Raji (cell line): ENCODE measurements around the gene BSDC1.

ENCODE experiments used
- POLR2A ChIP-seq: IDR thresholded peaks from 2 replicates; pipeline ENCODE4 v1.6.1; 2011; ENCODE audit warnings: low read depth, low read length, control low read depth; ENCODE audit not compliant: insufficient read depth

BSDC1 gene

DNA sequence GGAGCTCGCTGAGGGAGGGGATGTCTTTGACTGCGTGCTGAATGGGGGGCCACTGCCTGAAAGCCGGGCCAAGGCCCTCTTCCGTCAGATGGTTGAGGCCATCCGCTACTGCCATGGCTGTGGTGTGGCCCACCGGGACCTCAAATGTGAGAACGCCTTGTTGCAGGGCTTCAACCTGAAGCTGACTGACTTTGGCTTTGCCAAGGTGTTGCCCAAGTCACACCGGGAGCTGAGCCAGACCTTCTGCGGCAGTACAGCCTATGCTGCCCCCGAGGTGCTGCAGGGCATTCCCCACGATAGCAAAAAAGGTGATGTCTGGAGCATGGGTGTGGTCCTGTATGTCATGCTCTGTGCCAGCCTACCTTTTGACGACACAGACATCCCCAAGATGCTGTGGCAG lies 30.5 kb downstream of the BSDC1 start:
- no peak for TF ChIP-seq POLR2A

DNA sequence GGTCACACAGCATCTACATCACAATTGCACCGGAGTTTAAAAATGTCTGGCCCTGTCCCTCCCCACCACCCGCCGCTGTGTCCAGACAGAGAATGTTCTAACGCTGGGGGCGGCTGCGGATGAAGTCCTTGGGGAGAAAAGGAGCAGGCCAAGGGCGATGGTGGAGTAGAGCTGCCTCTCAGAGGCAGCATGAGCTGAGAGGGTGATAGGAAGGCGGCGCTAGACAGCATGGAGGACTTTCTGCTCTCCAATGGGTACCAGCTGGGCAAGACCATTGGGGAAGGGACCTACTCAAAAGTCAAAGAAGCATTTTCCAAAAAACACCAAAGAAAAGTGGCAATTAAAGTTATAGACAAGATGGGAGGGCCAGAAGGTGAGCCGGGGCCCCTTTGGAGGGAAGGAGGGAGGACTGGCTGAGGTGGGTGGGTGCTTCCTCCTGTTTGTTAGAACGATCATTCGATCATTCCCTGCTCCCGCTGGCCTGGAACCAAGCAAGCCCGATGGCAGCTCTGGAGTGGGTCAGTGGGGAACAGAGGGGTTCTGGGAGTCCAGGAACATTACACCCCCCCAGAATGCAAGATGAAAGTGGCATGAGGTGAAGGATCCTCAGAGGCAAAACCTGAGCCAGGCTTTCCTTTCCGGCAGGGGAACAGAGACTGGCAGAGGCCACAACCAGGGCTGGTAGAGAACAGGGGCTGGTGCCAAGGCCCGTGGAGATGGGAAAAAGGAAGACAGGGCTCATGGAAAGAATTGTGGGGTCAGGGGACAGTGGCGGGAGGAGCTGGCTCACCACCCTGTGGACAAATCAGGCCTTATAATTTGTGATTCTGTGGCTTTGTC lies 31.5 kb downstream of the BSDC1 start, which contains the start of the genes FAM229A and TSSK3:
Gene FAM229A, minus strand, starts transcription at position 12 of the 840 bp plus-strand sequence. CDS start 394 bp downstream, outside the sequence.
Gene TSSK3, plus strand, starts transcription at position 66 of the 840 bp plus-strand sequence. Its CDS starts 163 bp downstream, at position 229.
- no peak for TF ChIP-seq POLR2A

DNA sequence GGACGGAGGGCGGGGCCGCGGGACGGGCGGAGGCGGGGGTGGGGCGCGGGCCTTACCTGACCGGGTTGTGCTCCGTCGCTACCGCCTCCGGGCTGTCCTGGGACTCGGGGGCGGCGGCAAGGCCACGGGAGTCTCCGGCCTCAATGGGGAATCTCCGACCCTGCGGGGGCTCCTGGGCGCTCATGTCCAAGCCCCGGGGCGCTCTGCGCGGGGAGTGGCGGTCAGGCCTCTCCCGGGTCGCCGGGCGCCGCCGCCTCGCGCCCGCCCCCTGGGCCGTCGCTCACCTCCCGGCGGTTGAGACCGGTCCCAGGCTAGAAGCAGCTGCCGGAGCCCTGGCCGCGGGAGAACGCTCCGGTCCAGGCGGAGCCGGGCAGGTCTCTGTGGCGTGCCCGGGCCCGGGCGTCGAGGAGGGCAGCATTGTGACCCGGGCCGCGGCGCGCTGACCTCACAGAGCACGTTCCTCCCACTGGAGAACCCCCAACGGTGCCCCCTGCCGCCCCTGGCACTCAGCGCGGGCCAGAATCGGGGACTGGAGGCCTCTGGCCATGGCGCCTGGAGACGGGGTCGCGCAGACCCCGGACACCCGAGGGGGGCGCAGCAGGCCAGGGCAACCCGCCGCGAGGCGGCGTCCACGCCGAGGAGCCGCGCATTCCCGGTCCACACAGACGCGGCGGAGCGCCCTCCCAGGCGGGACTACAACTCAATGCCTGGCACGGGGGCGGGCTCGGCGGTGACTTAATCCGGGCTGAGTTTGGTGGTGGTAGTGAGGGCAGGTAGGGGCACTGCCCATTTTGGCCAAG lies 32.4 kb downstream of the BSDC1 start:
- no peak for TF ChIP-seq POLR2A

DNA sequence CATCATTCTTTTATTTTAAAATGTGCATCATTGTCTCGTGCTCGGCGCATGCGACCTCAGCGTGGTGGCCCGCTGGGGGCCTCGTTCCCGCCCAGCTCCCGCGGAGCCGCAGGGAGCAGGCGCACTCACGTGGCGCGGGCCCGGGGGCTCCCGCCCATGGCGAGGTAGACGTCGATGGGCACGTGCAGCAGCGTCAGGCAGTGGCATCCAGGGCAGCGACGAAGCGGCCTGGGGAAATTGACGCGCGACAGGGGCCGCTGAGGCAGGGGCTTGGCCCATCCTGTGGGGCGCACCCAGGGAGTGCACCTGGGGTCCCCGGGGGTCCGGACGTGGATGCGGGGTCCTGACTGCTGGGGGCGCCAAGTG lies 33.0 kb downstream of the BSDC1 start:
- TF ChIP-seq POLR2A = no peak

DNA sequence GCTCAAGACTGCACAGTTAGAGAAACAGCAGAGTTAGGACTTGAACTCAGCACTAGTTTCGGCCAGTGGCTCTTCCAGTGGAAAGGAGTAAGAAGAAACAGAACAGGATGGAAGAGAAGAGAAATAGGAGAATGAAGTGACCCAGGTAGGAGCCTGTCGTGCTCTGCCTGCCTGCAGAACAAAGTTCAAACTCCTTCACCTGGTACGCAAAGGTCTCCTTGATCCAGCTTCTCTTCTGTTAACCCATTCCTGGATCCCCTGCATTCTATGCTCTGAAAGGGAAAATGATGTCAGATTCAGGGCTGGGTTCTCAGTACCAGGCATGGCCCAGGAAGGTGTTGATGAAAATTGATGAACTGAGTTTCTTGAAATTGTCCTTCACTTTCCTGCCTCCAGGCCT lies 35.8 kb downstream of the BSDC1 start:
- no peak for TF ChIP-seq POLR2A

DNA sequence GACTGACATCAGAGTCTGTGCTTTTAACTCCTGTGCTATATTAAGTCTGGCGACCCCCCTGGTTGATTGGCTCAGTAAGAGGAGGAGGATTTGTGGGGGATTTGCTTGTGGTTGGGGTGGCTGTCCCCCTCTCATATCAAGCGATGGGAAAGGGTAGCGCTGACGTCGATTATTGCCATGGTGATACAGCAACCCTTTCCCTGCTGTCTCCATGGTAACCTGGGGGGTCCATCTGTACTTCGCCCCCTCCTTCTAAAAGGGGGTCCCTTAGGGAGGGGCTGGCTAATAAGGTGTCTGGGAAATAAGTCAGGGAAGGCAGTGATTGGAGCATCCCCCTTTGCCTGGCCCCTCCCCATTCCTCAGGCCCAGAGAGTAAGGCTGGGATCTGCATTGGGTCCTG lies 36.6 kb downstream of the BSDC1 start:
- no peak for TF ChIP-seq POLR2A

DNA sequence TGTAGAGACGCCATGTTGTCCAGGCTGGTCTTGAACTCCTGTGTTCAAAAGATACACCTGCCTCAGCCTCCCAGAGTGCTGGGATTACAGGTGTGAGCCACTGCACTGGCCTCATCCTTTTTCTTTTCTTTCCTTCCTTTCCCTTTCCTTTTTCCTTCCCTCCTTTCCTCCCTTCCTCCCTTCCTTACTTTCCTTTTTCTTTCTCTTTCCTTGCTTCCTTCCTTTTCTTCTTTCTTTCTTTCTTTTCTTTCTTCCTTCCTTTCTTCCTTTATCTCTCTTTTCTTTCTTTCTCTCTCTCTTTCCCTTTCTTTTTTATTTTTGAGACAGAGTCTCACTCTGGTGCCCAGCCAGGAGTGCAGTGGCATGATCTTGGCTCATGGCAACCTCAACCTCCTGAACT lies 37.8 kb downstream of the BSDC1 start:
- no peak for TF ChIP-seq POLR2A

DNA sequence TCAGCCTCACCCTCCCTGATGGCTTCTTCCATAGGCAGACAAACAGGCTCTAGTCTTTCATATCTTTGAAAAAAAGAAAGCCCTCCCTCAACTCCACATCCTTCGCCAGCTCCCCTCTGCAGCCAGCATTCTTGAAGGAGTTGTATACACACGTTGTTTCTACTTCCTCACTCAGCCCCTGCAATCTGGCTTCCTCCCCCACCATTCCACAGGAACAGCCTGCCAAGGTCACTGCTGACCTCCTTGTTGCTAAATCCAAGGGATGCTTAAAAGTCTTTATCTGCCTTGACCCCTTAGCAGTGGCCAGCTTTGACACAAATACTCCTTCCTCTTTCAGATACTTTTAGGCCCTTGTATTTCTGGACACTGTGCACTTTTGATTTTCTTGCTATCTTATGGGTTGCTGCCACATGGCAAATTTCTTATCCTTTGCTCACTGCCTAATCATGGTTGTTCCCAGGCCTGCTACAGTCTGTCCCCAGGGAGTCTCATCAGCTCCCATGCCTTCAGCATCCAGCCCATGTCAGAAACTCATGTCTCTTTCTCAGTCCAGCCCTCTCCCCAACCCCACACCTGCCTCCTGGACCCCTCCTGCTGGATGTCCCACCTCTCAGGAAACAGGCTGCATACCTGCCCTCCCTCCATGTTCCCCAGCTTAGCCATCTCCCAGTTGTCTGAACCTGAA lies 40.2 kb downstream of the BSDC1 start:
- TF ChIP-seq POLR2A = no peak

DNA sequence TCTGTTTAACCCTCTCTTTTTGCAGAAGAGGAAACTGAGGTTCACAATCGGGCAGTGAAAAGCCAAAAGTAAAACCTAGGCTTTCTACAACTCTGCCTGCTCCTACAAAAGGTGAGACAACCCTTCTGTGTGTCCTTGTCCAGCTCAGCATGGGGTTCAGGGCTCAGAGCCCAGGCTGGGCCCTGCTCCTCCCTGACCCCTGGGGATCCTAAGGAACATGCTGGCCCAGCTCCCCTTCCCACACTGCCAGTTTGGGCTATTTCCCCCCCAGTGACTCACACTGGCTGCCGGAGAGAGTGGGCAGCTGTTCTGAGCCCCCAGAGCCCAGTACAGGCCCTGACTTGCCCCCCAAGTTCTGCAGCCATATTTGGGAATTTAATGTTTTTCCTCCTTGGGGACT lies 40.8 kb downstream of the BSDC1 start:
- no peak for TF ChIP-seq POLR2A

DNA sequence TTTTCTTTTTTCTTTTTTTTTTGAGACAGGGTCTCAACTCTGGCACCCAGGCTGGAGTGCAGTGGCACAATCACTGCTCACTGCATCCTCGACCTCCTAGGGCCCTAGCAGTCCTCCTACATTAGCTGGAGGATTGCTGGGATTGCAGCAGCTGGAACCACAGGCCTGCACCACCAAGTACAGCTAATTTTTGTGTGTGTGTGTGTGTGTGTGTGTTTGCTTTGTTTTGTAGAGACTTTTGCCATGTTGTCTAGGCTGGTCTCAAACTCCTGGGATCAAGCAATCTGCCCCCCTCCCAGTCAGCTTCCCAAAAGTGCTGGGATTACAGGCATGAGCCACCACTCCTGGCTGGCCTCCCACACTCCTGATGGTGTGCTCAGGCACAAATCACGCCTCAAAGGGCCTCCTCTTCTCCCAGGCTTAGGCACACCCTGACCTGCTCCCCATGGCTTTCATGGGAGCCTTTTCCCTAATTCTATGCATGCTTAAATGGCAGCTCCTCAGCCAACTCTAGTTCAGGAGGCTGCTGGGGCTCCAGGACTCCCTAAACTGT lies 41.3 kb downstream of the BSDC1 start:
- no peak for TF ChIP-seq POLR2A

DNA sequence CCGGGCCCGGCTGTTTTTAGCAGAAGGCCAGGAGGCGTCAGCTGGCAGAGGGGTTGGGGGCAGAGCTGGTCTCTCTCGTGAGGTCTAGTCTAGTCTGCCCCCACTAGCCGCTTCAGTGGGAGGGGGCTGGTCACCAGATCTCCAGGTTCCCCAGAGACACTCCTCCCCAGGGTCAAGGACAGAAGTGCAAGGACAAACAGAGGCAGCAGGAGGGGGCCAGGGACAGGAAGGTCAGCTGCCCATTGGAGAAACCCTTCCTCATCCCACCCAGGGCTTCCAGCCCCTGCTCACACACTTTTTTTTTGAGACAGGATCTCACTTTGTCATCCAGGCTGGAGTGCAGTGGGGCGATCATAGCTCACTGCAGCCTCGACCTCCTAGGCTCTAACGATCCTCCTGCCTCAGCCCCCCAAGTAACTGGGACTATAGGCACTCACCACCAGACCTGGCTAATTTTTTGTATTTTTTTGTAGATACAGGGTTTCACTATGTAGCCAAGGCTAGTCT lies 41.9 kb downstream of the BSDC1 start:
- TF ChIP-seq POLR2A = no peak

DNA sequence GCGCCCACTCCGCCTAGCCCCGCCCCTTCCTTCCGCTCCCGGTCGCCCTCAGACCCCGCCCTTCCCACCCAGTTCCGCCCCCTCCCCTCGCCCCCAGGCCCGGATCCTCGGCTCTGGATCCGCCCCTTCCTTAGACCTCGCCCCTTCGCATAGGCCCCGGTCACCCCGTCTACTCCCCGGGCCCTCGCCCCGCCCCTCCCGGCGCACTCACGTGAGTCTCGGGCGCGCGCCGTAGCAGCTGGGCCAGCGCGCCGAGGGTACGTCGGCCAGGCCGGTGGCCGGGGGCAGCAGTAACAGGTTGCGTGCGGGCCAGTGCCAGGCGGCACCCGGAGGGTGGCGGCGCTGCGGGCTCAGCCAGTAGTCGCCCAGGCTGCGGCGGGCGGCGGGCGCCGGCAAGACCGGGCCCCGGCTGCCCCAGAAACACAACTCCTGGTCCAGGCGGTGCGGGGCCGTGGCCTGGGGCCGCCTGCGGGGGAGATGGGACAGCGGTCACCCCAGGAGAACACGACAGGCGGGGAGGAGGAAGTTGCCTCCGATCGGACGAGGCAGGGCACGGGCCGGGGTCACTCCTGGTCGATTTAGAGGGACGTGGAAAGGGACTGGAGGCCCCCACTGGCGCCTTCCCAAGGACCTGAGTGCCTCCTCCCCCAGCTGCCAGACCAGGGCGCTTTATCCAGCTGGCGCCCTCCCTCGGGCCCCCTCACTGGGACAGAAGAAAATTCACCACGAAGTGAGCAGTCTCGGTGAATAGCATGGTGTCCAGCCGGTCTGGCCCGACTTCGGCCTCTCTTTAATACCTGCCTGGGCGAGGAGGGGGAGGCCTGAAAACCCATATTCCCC lies 42.6 kb downstream of the BSDC1 start:
- TF ChIP-seq POLR2A = peak; percentile 49

DNA sequence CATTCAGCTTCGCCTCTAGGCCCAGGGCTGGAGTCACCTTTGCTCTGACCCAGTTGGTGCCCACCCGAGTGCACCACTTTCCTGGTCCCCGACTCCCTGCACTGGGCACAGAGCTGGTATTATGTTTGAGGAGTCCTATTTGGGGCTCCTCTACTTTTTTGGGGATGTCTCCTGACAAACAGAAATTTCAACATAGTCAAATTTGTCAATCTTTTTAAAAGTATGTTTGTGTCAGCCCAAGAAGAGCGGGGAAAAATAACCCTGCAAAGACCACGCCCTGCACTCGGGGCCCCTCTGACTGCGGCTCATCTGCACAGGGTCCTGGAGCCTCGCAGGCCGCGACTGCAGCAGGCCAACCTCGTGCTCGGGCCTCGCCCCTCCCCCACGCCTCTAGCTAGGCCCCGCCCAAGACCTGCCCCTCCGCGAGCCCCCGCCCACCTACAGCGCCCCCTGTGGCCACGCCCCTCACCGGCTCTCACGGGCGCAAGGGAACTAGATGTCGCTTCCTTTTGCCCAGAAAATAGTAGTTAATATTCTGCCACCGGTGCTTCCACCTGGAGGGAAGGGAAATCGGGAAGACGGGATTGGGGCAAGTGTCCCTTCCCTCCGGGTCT lies 43.3 kb downstream of the BSDC1 start:
- TF ChIP-seq POLR2A = peak; percentile 52; the same call in 1 of the 2 replicates
